Neural cell (in vitro differentiated cells): ENCODE results near the gene HHIPL1.

Source experiments
- CTCF ChIP-seq: fragments of 450-650 bp; IDR thresholded peaks from 2 replicates; pipeline ENCODE4 v1.5.1; 2014; ENCODE audit warnings: antibody characterized with exemption, mild to moderate bottlenecking, moderate library complexity; ENCODE audit not compliant: poor library complexity, severe bottlenecking
- EP300 ChIP-seq: fragments of 450-650 bp; conservative IDR thresholded peaks from 2 replicates; pipeline ENCODE4 v1.6.1; 2014; ENCODE audit warnings: antibody characterized with exemption, mild to moderate bottlenecking, moderate library complexity; ENCODE audit not compliant: poor library complexity, severe bottlenecking
- EZH2 ChIP-seq: fragments of 200-600, 300-800 bp; shearing (Covaris generic), sonication (generic); IDR thresholded peaks from 2 replicates; pipeline ENCODE4 v1.6.1; 2014; ENCODE audit warnings: antibody characterized with exemption, low read length, borderline replicate concordance, mild to moderate bottlenecking; ENCODE audit not compliant: insufficient read depth, poor library complexity, severe bottlenecking
- POLR2AphosphoS5 ChIP-seq: IDR thresholded peaks from 2 replicates; pipeline ENCODE4 v1.6.1; 2012
- RAD21 ChIP-seq: fragments of 450-650 bp; conservative IDR thresholded peaks from 2 replicates; pipeline ENCODE4 v1.6.1; 2014; ENCODE audit warnings: antibody characterized with exemption, mild to moderate bottlenecking, moderate library complexity
- REST ChIP-seq: IDR thresholded peaks from 2 replicates; pipeline ENCODE4 v1.6.1; 2012; ENCODE audit warnings: borderline replicate concordance
- SMC3 ChIP-seq: fragments of 450-650 bp; conservative IDR thresholded peaks from 2 replicates; pipeline ENCODE4 v1.6.1; 2014; ENCODE audit warnings: antibody characterized with exemption, mild to moderate bottlenecking, moderate library complexity; ENCODE audit not compliant: poor library complexity
- TAF1 ChIP-seq: IDR thresholded peaks from 2 replicates; pipeline ENCODE4 v1.6.1; 2012; ENCODE audit warnings: low read depth

- no peak for TF ChIP-seq EP300
- no peak for TF ChIP-seq POLR2AphosphoS5
- no peak for TF ChIP-seq CTCF
- no peak for TF ChIP-seq EZH2
- no peak for TF ChIP-seq SMC3
- TF ChIP-seq REST, result no peak
- TF ChIP-seq TAF1, result no peak
- no peak for TF ChIP-seq RAD21
These were observed 13.4 kb downstream of the HHIPL1 start for GRCh38 chr14:99658218-99658845.
